ENCODE measurements around the gene KLK12. TPM values are rescaled to one million over a fixed set of nuclear protein-coding genes. Genes with fewer than 3 reads are reported as not detected.

Gene KLK12
- under 1 TPM in 1 of 4 donors, not detected in 3; 0.41 TPM for total RNA-seq

GRCh38 chr19:51034704-51035103 is at the start of gene KLK12:
TSS of gene KLK12 (minus strand) at chr19:51035002. CDS start at chr19:51034621, 381 bp downstream.
- Histone ChIP-seq H3K4me3 (no peak within 1 kb of the TSS), H3K27me3 (no peaks in the 10 kb centered on the region), H3K36me3 (no peaks in the 10 kb centered on the region), H3K9me3 (no peaks in the 10 kb centered on the region), H3K4me1 (no peaks in the 10 kb centered on the region), H3K27ac (no peak within 1 kb of the TSS)
- intact Hi-C loops (cut with DNase I; ENCODE audit: low total_unique reads): loop anchor here (1.0 kb wide), 1 partner anchor 38 kb away; no protein-coding TSS in a partner anchor
- TF ChIP-seq POLR2AphosphoS5 (IDR thresholded peaks at IDR 0.05) (no peak), POLR2A (IDR thresholded peaks at IDR 0.05) (no peak), CTCF (IDR thresholded peaks at IDR 0.05) (no peak), EP300 (IDR thresholded peaks at IDR 0.05; ENCODE audit: low read depth) (no peak)
- 24 to 34% methylated on average over 4 to 11 of the region's 11 CpGs for WGBS, 2 donors (ENCODE audit: low coverage in 1 of 2)
- no peak for DNase-seq
- in situ Hi-C loops (cut with MboI; ENCODE audit: low pct_ligation_motif_present in 1 of 4, low pct_unique_long_range_greater_than_20kb in 1 of 4, low sequenced_read_pairs in 3 of 4): no loop called here

GRCh38 chr19:51084505-51084904 is 49.7 kb upstream of the KLK12 start:
- Histone ChIP-seq H3K9me3 (no peaks in the 10 kb centered on the region), H3K4me3 (no peak overlapping the region), H3K27me3 (peaks cover 7% of the 10 kb centered on the region), H3K36me3 (no peaks in the 10 kb centered on the region), H3K27ac (no peak overlapping the region), H3K4me1 (no peaks in the 10 kb centered on the region)
- WGBS, 2 donors (ENCODE audit: low coverage in 1 of 2): 78 to 100% methylated on average over 1 to 7 of the region's 7 CpGs
- no peak for DNase-seq
- intact Hi-C loops (cut with DNase I; ENCODE audit: low total_unique reads): no loop called here
- in situ Hi-C loops (cut with MboI; ENCODE audit: low pct_ligation_motif_present in 1 of 4, low pct_unique_long_range_greater_than_20kb in 1 of 4, low sequenced_read_pairs in 3 of 4): no loop called here
- TF ChIP-seq POLR2AphosphoS5 (IDR thresholded peaks at IDR 0.05) (no peak), POLR2A (IDR thresholded peaks at IDR 0.05) (no peak), CTCF (IDR thresholded peaks at IDR 0.05) (no peak), EP300 (IDR thresholded peaks at IDR 0.05; ENCODE audit: low read depth) (no peak)

GRCh38 chr19:51083783-51084182 is 49.0 kb upstream of the KLK12 start:
- in situ Hi-C loops (cut with MboI; ENCODE audit: low pct_ligation_motif_present in 1 of 4, low pct_unique_long_range_greater_than_20kb in 1 of 4, low sequenced_read_pairs in 3 of 4): no loop called here
- DNase-seq: no peak

GRCh38 chr19:51083181-51083580 is 48.4 kb upstream of the KLK12 start:
- TF ChIP-seq POLR2A (IDR thresholded peaks at IDR 0.05) (no peak), EP300 (IDR thresholded peaks at IDR 0.05; ENCODE audit: low read depth) (no peak), POLR2AphosphoS5 (IDR thresholded peaks at IDR 0.05) (no peak), CTCF (IDR thresholded peaks at IDR 0.05) (no peak)
- H3K36me3 ChIP-seq: no peaks in the 10 kb centered on the region
- H3K4me3 ChIP-seq: no peak overlapping the region
- H3K27me3 ChIP-seq: peaks cover 7% of the 10 kb centered on the region
- H3K27ac ChIP-seq: no peak overlapping the region
- H3K4me1 ChIP-seq: no peaks in the 10 kb centered on the region
- WGBS, 2 donors (ENCODE audit: low coverage in 1 of 2): 16 to 37% methylated on average over 4 of the region's 4 CpGs
- intact Hi-C loops (cut with DNase I; ENCODE audit: low total_unique reads) (no loop called here), in situ Hi-C loops (cut with MboI; ENCODE audit: low pct_ligation_motif_present in 1 of 4, low pct_unique_long_range_greater_than_20kb in 1 of 4, low sequenced_read_pairs in 3 of 4) (no loop called here)
- DNase-seq: no peak
- no peaks in the 10 kb centered on the region for H3K9me3 ChIP-seq

More at GRCh38 chr19:51083783-51084182, 49.0 kb upstream of the KLK12 start:
- Histone ChIP-seq H3K36me3 (no peaks in the 10 kb centered on the region), H3K4me3 (no peak overlapping the region), H3K9me3 (no peaks in the 10 kb centered on the region), H3K27me3 (peaks cover 7% of the 10 kb centered on the region), H3K4me1 (no peaks in the 10 kb centered on the region), H3K27ac (no peak overlapping the region)
- WGBS, 2 donors (ENCODE audit: low coverage in 1 of 2): 73 to 77% methylated on average over 12 to 14 of the region's 14 CpGs
- no peak for TF ChIP-seq POLR2AphosphoS5 (IDR thresholded peaks at IDR 0.05)
- TF ChIP-seq POLR2A (IDR thresholded peaks at IDR 0.05): no peak
- TF ChIP-seq EP300 (IDR thresholded peaks at IDR 0.05; ENCODE audit: low read depth): no peak
- no peak for TF ChIP-seq CTCF (IDR thresholded peaks at IDR 0.05)
- intact Hi-C loops (cut with DNase I; ENCODE audit: low total_unique reads): no loop called here
